Measurements from ENCODE around the gene NPAS3. TPM values are rescaled to one million over a fixed set of nuclear protein-coding genes. Genes with fewer than 3 reads are reported as not detected.

NPAS3 gene
- total RNA-seq, 1 donor from 2014 or later, result 0.08 TPM

DNA sequence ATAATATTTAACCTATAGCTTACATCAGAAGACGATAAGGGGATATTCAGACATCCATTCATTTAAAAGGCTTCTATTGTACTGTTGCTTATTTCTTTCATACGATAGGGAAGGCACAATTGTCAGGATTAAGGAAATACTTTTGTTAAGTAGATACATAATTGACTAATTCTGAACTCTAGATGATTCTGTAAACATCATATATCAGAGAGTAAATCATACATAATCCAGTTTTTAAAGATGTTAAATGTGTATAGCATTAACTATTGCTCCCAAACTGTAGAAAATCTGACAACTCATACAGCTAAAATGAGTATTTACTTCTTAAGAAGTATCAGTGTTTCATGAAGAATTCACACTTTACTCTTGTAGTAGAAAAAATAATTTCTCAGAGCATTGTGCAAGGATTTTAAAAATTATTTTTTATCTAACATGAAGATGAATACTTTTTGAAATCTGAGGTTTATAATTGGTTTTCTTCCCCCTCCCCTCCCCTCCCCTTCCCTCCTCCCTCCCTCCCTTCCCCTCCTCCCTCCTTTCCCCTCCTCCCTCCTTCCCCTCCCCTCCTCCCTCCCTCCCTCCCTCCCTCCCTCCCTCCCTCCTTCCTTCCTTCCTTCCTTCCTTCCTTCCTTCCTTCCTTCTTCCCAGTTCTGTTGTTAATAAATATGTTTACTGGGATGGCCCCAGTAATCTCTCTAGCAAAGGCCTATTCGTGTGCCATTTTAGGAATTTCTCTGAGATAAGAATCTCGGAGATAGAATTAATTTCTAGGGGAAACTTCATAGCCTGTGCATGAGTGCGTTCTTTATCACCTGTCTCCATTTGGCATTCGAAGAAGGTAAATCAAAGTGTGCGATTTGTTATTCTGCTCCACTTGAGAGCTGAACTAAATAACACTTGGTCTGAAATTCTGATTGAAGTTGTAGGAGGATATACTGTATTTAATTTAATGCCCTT lies 2.3 kb downstream of the NPAS3 start:
- ATAC-seq, result no peak

DNA sequence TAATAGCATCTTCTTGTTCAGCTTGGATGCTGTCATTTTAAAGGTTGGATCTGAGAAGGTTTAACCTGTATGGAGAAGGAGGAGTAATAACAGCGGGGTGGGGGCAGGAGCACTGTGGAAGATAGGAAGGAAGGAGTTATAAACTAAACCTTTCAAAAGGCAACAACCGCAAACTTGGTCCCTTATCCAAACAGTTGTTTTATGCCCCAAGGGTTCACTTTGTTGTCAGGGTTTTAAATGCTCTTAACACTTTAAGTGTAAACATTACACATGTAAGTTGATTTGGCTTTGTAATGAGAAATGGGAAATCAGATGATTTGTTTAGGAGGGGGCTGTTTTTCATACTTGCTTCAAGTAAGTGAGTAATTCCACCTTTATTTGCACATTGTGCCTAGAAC lies 3.0 kb downstream of the NPAS3 start:
- ATAC-seq, result no peak

DNA sequence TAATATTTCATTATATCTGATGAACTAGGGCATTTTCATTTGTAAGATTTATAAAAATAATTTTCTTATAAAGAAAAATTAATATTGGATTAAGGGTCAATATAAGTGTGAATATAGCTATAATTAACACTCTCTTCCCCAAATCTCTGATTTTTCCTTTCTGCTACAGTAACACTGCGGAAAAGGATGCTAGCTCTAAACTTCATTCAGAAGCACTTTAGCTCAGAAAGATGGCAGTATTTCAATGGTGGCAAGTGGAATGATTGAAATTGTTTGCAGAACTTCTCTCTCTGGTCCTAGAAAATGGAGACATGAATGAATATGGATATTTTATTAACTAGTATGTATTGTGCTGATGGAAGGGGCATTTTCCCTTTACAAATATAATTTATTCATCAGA lies 8.4 kb downstream of the NPAS3 start:
- ATAC-seq, result no peak

DNA sequence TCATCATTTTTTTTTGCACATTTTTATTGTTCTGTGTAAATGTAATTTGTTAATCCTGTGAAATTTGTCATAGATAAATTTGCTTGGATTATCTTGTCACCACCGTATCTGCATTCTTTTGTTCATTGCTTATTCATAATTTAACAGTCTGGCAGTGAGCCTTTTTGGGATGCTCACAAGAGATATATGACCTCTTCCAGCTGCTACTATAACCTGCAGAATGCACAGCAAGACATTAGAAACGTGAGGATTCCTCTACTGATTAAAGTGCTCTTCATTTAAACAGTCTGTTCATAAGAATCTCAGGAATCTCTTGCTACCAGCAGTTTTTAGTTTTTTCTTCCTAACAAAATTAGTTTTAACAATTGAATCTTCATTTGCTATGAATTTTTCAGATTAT lies 9.1 kb downstream of the NPAS3 start:
- ATAC-seq, result no peak

DNA sequence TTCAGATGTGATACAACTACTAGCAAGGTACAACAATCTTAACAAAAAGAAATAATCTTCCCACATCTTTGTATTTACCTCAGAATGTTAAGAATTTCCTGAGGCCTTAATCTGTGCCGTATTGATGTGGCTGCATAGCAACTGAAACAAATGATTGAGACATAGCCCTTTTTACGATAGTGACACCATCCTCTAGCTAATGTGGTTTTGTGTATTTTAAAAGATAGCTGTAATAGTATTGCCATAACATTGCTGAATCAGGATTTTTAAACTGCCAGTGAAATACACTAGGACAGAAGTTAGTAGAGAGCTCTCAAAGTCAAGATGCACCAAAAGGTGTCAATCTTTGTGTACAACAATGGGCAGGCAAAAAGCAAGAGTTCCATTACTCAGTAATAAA lies 11.9 kb downstream of the NPAS3 start:
- no peak for ATAC-seq

DNA sequence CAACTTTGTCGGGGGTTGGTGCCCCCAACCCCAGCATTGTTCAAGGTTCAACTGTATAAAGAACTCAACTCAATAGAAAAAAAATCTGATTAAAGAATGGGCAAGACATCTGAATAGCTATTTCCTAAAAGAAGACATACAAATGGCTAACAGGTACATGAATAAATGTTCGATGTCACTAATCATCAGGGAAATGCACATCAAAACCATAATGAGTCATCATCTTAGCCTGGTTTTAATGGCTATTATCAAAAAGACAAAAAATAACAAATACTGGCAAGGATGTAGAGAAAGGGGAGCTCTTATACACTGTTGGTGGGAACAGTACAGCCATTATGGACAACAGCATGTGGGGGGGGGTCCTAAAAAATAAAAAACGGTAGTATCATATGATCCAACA lies 28.7 kb downstream of the NPAS3 start:
- no peak for ATAC-seq

DNA sequence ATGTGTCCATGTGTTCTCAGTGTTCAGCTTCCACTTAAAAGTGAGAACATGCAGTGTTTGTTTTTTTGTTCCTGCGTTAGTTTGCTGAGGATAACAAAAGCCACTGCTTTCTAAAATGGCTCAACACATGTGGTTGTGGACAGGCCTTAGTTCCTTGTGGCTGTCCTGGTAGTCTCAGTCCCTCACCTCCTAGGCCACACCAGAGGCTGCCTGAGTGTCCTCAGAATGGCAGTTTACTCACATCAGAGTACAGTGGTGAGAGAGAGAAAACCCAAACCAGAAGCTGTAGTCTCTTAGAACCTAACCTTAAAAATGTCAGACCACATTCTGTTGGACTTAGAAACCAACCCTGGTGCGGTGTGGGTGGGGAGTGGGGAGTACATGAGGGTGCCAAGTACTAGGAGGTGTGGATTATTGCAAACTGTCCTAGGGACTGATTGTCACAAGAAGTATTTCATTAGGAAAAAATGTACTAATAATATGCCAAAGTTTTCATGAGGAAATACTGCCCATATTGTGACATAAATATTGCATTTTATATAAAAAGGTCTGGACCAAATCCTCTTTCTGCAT lies 30.4 kb downstream of the NPAS3 start:
- ATAC-seq, result no peak

DNA sequence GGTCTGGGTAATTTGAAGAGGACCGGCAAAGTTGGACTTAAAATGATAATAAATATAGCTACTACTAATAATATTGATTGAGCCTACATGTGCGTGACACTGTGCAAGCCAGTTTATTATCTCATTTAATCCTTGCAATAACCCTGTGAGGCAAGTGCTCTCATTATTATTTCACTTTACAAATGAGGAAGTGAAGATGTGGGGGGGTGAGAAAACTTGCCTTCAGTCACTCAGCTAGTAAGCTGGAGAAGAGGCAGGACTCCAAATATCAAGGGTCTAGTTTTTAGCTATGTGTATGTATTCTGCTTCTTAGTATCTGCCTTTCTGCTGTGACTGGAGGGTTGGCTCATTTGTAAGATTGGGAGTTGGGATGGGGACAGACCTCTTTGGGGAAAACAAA lies 39.2 kb downstream of the NPAS3 start:
- ATAC-seq, result no peak

DNA sequence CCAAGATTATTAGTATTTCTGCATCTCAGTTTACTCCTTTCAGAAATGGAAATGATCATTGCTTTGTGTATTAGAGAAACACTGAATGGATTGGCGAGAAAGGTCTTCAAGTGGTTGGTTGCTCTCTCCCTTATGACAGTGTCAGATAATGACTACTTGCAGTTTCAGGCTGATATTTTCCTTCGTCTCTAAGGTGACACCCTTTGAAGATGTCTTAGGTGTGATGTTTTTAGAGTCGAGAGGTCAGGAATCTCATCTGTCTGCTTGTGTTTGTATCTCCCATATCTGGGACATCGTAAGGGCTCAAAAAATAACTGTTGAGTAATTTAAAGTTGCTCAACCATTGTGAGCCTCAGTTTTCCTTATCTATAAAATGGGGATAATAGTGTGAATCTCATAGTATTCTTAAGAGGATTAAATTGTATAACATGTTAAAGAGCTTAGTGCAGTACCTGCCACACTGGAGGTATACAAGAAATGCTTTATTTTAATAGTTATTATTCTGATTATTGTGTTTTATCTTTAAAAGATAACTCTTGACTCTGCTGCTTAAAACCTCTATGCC lies 40.1 kb downstream of the NPAS3 start:
- no peak for ATAC-seq

DNA sequence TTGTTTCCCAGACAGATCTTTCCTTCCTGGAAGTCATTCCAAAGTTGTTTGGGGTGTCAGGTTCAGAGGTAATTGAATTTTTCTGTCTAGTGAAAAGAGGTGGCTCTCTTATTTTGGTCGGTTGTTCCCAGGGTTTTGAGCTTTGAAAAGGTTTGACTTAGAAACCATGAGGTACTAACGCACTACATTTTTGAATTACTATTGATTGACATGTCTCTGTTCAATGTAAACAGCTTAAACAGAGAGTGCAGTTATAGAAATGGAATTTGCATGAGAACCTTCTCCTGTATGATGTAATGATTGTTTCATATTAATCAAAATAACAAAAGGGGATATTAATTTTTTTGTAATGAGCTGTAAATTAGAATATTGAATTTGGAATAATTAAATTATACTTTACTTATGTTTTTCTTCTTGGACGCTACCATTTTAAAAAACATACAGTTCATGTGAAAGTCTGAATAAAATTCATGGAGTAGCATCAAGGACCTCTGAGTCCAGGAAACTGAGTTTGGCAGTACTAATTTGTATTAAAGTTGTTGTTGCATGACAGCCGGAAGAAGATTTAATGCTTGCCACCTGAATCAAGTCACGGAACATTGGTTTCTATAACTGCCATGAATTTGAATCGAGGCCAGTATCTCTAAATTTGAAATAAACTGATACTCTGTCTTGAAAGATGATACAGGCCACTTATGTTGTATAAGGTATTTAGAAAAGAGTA lies 41.7 kb downstream of the NPAS3 start:
- ATAC-seq, result no peak

DNA sequence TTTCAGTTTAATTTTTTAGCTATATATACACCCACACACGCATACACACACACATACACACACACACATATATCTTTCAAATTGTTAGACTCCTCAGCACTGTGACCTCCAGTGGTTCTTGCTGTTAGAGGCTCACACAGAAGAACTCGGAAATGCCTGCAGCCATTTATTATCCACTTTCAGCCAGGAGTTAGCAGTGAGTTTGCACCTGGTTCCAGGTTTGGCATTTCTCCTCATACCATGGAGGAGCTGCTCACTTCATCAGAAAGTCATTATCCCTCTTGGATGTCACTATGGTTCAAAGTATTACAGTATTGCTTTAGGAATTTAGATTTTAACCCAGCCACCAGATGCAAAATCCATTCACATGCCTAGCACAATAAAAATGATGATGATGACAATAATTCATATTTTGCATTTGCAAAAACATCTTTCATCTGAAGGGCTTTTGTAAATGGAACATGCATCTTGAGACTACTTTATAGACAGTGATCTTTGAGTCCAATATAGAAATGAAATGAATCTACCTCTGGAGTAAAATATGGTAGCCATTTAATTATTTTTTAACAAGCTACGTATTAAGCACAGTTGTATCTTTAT lies 42.3 kb downstream of the NPAS3 start:
- no peak for ATAC-seq

DNA sequence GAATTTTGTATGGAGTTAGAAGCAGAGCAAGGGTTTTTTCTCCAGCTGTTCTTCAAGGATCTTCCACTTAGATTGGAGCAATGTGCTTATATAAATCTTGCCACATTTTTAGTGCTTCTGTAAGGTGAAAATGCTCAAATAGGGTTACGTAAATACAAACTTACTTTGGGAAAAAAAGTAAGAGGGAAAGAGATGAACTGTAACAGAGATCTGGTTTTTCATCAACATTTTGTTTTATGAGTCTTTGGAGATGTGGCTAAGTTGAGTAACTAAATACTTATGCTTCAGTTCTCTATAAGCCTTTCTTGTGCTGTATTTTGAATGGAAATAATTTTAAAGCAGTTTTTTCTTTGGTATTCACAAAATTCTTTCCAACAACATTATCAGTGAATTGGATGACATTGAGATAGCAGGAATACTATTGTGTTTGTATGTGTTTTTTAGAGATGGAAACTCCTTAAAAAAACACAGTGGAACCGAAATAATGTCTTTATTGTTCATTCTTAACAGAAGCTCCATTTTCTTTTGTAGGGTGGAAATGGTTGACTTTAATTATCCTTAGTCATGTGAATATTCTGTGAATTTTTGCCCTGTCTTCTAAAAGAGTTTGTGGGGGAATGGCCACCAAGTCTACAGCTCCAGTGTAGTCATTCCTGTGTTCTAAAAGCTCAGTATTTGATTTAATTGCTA lies 45.7 kb downstream of the NPAS3 start:
- ATAC-seq, result no peak

DNA sequence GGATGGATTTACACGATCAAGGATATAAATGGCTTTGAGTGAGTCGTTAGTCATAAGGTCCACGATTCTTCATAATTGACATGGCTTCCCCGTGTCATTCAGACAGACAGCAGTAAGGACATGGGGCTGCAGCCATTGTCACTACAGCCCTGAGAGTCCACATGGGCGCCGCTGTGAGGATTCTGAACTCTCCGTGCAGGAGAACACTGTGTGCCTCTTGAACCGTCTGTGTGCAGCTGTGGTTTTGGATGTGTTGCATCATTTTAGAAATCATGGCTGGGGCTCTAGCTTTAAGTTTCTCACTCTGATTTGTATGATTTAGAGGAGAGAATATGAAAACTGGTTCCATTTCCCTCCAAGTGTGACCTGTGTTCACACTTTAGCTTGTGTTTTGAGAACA lies 47.2 kb downstream of the NPAS3 start:
- no peak for ATAC-seq

DNA sequence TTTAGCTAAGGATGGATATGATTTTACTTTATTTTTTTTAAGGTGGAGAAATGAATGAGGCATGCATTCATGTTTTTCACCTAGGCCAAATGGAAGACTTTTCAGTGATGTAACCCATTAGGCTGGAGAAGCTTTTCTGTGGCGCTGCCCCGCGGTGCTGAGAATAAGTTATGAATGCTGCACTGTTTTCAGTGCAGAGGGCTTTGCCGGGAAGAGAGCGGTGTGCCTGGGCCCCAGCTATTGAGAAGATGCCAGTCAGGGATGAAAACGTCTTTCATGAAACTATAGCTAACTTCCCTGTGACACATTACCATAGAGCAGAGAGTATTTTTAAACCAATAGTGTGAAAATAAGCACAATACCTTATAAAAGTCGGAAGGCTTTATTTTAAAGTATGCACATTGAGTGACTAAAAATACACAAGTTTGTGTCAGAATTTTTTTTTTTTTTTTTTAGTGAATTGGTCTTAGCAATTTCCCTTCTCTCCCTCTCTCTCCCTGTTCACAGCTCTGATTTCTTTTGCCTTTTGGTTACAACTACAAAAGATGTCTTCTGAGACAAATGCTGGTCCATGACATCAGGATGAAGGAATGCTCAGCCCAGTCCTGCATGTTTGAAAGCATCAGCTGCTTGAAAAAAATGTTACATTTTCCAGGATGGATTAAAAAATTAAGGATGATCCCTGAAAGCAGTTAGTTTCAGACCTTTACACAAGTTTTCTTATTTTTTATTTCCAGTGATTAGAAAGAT lies 48.3 kb downstream of the NPAS3 start:
- ATAC-seq, result no peak

DNA sequence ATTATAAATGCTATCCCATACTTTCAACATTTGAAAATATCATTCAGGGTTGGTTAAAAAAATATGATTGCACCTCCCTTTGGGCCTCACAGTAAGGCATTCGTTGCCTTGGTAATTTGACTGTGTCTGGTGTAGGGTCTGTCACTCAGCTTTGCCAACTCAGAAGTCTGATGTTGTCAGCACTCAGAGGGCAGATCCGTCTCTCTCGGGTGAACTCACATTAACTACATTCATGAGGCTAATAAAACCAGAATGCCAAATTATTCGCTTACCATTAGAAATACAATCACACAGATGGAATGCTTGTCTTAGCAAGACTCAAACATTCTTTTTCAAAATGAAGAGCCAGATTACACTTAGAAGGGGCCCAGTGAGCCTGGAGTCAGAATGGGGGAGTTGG lies 53.0 kb downstream of the NPAS3 start:
- no peak for ATAC-seq

DNA sequence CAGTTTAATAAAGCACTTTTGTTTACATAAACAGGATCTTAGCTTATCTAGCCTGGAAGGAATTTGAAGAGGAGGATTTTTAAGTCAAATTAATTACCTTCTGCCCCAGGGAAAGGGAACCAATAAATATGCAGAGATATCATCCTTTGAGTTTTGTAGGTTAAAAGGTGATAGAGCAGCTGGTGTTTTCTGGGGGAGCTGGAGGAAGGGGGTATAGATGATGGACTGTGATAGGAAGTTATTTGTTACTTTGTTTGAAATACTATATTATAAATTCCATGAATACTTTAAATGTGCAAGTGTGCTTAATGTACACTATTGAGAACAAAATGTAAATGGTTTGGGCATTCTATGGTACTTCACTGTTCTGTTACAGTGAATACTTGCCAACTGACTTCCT lies 55.2 kb downstream of the NPAS3 start:
- no peak for ATAC-seq

DNA sequence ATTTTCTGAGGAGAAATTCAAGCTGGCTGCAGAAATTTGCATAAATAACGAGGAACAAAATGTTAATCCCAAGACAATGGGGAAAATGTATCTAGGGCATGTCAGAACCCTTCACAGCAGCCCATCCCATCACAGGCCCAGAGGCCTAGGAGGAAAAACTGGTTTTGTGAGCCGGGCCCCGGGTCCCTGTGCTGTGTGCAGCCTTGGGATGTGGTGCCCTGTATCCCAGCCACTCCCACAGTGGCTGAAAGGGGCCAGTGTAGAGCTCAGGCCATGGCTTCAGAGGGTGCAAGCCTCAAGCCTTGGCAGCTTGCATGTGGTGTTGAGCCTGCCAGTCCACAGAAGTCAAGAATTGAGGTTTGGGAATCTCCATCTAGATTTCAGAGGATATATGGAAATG lies 57.7 kb downstream of the NPAS3 start:
- ATAC-seq, result peak; percentile 73

DNA sequence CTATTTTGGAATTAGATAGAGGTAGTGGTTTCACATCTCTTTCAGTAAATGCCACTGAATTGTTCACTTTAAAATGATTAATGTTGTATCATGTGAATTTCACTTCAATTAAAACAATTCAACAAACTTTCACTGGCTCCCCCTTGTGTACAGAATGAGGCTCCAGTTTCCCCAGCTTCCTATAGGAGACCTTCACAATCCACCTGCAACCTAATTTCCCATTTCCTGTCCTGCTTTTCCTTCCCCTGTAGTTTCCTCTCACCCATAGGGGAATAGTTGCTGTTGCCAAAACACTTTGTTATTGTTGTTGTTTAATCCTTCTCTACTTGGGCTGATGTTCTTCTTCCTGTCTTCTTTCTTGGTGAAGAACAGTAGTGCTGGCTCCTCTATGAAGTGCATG lies 59.8 kb downstream of the NPAS3 start:
- no peak for ATAC-seq

DNA sequence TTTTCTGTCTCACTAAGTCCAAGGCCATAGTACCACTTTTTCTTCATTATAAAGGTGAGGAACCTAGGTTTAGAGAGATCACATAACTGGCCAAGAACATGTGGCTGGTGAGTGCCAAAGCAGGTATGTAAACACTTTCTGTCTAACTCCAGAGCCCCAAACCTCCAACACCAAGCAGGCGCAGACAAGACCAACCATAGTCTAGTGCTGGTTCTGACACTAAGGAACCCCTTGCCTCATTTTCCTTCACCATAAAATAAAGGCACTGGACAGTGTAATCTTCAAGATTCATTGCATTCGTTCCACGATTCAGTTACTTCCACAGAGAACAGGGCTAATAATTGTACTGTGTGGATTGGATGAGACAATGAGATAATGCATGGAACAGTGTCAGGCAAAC lies 71.0 kb downstream of the NPAS3 start:
- ATAC-seq, result no peak

DNA sequence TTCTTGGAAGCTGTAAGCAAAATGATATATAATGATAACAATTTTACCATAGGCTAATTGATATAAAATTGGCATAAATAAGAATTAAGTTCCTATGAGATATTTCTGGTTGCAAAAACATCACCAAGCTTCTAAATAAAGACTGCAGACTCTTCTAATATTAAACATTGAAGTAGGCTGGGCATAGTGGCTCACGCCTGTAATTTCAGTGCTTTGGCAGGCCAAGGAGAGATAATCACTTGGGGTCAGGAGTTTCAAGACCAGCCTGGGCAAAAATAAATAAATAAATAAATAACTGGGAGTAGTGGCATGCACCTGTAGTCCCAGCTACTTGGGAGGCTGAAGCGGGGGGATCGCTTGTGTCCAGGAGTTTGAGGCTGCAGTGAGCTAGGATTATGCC lies 71.8 kb downstream of the NPAS3 start:
- ATAC-seq, result no peak

DNA sequence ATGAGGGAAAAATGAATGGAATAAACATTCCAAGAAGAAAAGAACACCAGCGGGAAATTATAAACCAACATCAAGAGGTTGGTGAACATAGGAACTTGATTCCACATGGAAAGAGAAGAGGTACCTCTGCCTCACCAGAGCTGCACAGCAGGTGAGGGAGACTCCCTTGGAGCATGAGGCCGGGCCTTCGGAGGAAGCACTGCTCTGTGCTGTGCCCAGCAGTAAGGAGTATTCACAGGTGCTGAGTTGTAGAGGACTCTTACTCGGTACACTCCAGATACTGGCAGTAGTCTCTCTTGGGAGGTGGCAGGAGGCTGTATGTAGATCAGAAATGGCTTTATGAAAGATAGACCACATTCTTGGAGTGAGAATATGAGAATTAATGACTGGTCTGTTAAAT lies 76.0 kb downstream of the NPAS3 start:
- ATAC-seq, result no peak

DNA sequence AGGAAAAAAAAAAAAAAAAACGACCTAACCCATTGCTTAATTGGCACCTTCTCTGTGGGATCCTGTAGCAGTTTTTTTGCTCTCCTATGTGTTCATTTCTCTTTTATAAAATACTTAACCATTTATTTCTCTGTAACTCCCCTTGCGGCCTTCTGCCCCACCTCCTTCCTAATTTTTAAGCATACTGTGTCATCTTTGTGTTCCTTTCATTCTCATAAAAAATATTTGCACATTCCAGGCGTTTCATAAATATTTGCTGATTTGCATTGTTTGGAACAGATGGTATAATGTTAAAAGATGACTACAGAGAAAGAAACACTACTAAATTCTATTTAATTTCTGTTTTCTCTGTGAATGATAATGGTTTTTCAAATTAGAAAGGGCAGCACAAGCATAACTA lies 77.9 kb downstream of the NPAS3 start:
- no peak for ATAC-seq

All from esophagus mucosa (tissue), 1 donor.